ENCODE data around the gene TRAPPC12. TPM values are rescaled to one million over a fixed set of nuclear protein-coding genes. Genes with fewer than 3 reads are reported as not detected.

The TRAPPC12 gene
- total RNA-seq, 4 donors from 2014 or later = 90.2 to 248 (median 157) TPM

GRCh38 chr2:3488855-3489763 lies 109.6 kb downstream of the TRAPPC12 start:
- no peaks in the 10 kb centered on the region for H3K9me3 ChIP-seq
- DNase-seq (ENCODE audit: low spot score in 2 of 2) = peak; percentile 43 to 74
- H3K4me1 ChIP-seq = peaks cover 10% of the 10 kb centered on the region
- 72% methylated on average over 27 of the region's 27 CpGs for WGBS
- no peak overlapping the region for H3K27ac ChIP-seq
- H3K27me3 ChIP-seq = no peaks in the 10 kb centered on the region
- peaks cover 15% of the 10 kb centered on the region for H3K36me3 ChIP-seq
- TF ChIP-seq EP300 (IDR thresholded peaks at IDR 0.05) = no peak
- no peak for TF ChIP-seq POLR2A (IDR thresholded peaks at IDR 0.05)
- no peak for TF ChIP-seq CTCF (IDR thresholded peaks at IDR 0.05)
- no peak for TF ChIP-seq POLR2AphosphoS5 (IDR thresholded peaks at IDR 0.05)
- no peak overlapping the region for H3K4me3 ChIP-seq

GRCh38 chr2:3489764-3490115 lies 110.2 kb downstream of the TRAPPC12 start:
- TF ChIP-seq EP300 (IDR thresholded peaks at IDR 0.05) (no peak), CTCF (IDR thresholded peaks at IDR 0.05) (no peak), POLR2AphosphoS5 (IDR thresholded peaks at IDR 0.05) (no peak)
- peaks cover 10% of the 10 kb centered on the region for H3K4me1 ChIP-seq
- peaks cover 10% of the 10 kb centered on the region for H3K36me3 ChIP-seq
- H3K27me3 ChIP-seq = no peaks in the 10 kb centered on the region
- peak; percentile 44 to 72 for DNase-seq (ENCODE audit: low spot score in 2 of 2)
- 93% methylated on average over 9 of the region's 16 CpGs for WGBS
- H3K4me3 ChIP-seq = no peak overlapping the region
- no peaks in the 10 kb centered on the region for H3K9me3 ChIP-seq
- H3K27ac ChIP-seq = no peak overlapping the region

GRCh38 chr2:3490191-3491170 lies 111.0 kb downstream of the TRAPPC12 start:
- no peaks in the 10 kb centered on the region for H3K27me3 ChIP-seq
- TF ChIP-seq POLR2A (IDR thresholded peaks at IDR 0.05) = no peak
- TF ChIP-seq CTCF (IDR thresholded peaks at IDR 0.05) = no peak
- TF ChIP-seq POLR2AphosphoS5 (IDR thresholded peaks at IDR 0.05) = no peak
- no peak for TF ChIP-seq EP300 (IDR thresholded peaks at IDR 0.05)
- no peaks in the 10 kb centered on the region for H3K9me3 ChIP-seq
- peaks cover 16% of the 10 kb centered on the region for H3K36me3 ChIP-seq
- H3K4me1 ChIP-seq = peaks cover 10% of the 10 kb centered on the region
- no peak overlapping the region for H3K4me3 ChIP-seq
- 70% methylated on average over 25 of the region's 27 CpGs for WGBS
- DNase-seq (ENCODE audit: low spot score in 2 of 2) = peak; percentile 48 to 75
- no peak overlapping the region for H3K27ac ChIP-seq

- Histone ChIP-seq H3K4me3 (no peak overlapping the region), H3K4me1 (peaks cover 10% of the 10 kb centered on the region), H3K27me3 (no peaks in the 10 kb centered on the region), H3K27ac (no peak overlapping the region), H3K9me3 (no peaks in the 10 kb centered on the region), H3K36me3 (peaks cover 16% of the 10 kb centered on the region)
- TF ChIP-seq EP300 (IDR thresholded peaks at IDR 0.05) = no peak
- no peak for TF ChIP-seq CTCF (IDR thresholded peaks at IDR 0.05)
- no peak for TF ChIP-seq POLR2AphosphoS5 (IDR thresholded peaks at IDR 0.05)
- TF ChIP-seq POLR2A (IDR thresholded peaks at IDR 0.05) = no peak
- peak in 1 of 2 donors; percentile 27 for DNase-seq (ENCODE audit: low spot score in 2 of 2)
- WGBS = 34% methylated on average over 6 of the region's 6 CpGs
Measured at GRCh38 chr2:3491306-3491705, 111.8 kb downstream of the TRAPPC12 start.
